Fibroblast of gingiva (primary cell): ENCODE results near the gene COX4I1.
"Not testable (repeated sequence)": the region's sequence is repeated elsewhere in the genome, so short reads cannot be mapped to it uniquely, and the experiment has no call there.

Source experiments
- DNase-seq: peaks from one replicate; pipeline ENCODE4 v3.0.0-alpha.2; 2011; ENCODE audit warnings: low read depth

The COX4I1 gene

DNA sequence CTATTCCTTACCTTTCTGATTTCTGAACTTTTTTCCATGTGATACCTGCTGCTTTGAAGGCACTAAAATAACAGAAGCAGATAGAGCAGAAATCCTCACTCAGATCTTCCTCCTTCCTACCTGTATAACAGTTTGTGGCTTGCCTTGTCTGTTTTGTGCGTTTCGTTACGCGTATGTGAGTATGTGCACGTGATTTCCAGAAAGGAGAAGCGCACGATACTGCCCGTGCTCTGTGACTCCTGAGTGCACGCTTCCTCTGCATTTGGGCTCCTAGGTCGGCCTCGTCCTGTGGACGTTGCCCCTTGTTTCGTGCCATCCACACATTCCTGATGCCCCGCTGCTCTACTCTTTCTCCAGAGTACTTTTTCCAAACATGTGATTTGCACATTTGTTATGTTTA lies 4.1 kb downstream of the COX4I1 start:
- DNase-seq, result no peak

DNA sequence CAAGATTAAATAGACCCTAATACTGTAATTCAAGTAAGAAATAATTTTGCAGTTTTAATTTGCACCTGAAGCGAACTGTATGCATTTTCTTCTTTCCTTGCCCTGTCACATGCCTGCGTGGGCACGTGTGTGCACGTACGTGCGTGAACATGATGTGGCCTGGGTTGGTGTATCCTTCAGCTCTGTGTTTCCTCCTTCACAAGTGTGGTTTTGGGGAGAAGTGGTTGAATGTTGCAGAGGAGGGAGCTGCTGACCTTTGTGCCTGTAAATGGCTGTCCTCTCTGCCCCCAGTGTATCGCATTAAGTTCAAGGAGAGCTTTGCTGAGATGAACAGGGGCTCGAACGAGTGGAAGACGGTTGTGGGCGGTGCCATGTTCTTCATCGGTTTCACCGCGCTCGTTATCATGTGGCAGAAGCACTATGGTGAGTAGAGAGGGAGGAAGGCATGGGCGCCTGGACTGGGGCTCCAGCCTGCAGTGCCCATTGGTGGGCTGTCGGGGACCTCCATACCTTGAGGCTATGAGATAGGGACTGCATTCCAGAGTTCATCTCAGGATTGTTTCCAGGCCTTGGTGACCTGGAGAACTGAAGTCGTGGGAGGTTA lies 6.0 kb downstream of the COX4I1 start:
- DNase-seq, result no peak

GRCh38 chr16:85806539-85806938 lies 7.0 kb downstream of the COX4I1 start:
- no peak for DNase-seq

GRCh38 chr16:85807340-85807739 lies 7.8 kb downstream of the COX4I1 start:
- DNase-seq, result not testable (repeated sequence)

DNA sequence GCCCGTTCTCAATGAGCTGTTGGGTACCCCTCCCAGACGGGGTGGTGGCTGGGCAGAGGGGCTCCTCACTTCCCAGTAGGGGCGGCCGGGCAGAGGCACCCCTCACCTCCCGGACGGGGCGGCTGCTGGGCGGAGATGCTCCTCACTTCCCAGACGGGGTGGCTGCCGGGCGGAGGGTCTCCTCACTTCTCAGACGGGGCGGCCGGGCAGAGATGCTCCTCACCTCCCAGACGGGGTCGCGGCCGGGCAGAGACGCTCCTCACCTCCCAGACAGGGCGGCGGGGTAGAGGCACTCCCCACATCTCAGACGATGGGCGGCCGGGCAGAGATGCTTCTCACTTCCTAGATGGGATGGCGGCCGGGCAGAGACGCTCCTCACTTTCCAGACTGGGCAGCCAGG lies 8.6 kb downstream of the COX4I1 start:
- not testable (repeated sequence) for DNase-seq

DNA sequence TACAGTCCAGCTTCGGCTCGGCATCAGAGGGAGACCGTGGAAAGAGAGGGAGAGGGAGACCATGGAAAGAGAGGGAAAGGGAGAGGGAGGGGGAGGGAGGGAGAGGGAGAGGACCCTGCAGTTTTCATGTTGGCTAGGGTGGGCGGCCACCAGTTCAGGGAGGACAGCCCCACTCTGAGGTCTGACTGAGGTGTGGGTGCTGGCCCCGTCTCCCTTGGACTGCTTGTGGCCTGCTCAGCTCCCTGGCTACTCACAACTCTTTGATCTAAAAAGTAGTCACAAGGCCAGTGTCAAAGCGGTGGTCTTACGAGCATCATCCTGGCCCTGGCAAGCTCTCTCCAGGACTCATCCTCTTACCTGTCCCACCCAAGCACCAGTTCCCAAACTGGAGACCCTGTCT lies 9.4 kb downstream of the COX4I1 start:
- no peak for DNase-seq

DNA sequence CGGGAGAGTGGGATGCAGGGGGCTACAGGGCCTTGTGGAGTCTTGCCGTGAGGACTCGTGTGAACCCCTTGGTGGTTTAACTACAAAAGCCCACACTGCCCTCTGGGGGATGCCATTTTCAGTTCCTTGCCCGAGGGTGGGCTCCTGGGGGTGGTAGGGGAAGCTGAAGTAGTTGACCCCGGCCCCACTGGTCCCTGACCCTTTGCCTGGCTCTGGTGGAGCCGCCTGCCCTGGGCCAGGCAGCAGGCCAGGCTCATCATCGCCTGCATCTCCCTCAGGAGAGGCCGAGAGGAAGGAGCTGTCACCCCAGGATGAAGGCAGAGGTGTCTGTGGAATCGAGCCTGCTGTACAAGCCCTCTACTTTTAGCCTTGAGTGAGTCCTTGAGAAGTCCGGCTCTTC lies 10.2 kb downstream of the COX4I1 start:
- no peak for DNase-seq

GRCh38 chr16:85810097-85810741 lies 10.7 kb downstream of the COX4I1 start:
- no peak for DNase-seq

- no peak for DNase-seq
Measured at GRCh38 chr16:85810742-85811115, 11.2 kb downstream of the COX4I1 start.

- DNase-seq, result no peak
Measured at GRCh38 chr16:85812031-85812807, 12.7 kb downstream of the COX4I1 start.

- no peak for DNase-seq
Measured at GRCh38 chr16:85812811-85813700, 13.6 kb downstream of the COX4I1 start.

- DNase-seq, result no peak
Measured at GRCh38 chr16:85816159-85816558, 16.7 kb downstream of the COX4I1 start.

- DNase-seq, result not testable (repeated sequence)
Measured at GRCh38 chr16:85817195-85817594, 17.7 kb downstream of the COX4I1 start.

- DNase-seq, result peak; percentile 61
Measured at GRCh38 chr16:85819245-85819644, 19.8 kb downstream of the COX4I1 start.

GRCh38 chr16:85819771-85820170 lies 20.3 kb downstream of the COX4I1 start:
- DNase-seq, result peak; percentile 10

DNA sequence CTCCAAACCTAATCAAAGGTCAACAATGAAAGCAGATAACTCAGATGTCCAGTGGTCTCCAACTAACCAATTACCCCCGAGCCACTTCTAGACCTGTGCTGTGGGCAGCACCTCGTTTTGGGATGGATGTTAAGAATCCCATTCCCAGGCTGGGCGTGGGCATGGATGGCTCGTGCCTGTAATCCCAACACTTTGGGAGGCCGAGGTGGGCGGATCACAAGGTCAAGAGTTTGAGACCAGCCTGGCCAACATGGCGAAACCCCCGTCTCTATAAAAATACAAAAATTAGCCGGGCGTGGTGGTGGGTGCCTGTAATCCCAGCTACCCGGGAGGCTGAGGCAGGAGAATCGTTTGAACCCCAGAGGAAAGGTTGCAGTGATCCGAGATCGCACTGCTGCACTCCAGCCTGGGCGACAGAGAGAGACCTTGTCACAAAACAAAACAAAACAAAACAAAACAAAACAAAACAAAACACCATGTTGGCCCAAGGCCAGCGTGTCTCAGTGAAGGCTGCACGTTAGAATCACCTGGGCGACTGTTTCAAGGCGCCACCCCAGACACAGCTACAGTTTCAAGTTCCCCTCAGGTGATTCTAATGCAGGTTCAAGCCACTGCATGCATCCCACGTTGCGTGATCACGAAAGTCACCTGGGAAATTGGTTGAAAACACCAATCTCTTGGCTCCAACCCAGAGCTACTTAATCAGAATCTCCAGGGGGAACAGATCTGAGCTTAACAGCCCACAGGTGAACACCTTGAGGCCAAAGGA lies 21.3 kb downstream of the COX4I1 start:
- DNase-seq, result no peak

DNA sequence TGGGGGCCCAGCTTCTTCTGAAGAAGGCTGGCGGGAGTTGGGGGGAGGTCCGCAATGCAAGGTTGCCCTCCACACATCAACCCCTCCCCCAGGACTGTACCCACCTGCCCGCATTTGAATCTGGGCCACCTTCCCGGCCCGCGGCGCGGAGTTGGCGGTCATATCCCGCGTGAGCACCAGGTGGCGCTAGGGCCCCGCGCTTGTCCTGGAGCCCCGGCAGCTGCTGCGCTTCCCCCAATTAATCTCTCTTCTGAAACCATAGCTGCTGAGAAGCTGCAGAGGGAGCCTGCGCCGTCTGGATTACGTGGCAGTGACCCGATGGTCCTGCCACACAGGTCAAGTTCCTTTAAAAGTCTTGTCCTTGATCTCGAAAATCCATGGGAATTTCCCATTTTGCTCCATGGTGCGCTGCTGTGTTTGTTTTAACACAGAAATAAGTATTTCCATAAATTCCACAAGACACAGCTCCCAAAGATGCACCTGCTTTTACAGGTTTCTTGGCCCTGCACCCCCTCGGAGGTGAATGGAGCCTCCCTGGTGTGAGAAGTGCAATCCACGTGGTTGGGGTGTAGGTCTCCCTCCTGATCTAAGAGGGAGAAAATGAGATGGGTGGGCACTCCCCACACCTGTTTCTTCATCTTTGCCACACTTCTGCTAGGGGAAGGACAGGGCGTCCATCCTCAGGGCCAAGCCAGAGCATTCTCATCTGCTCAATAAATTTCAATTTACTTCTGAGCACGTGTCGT lies 22.1 kb downstream of the COX4I1 start:
- peak; percentile 61 for DNase-seq

- no peak for DNase-seq
Measured at GRCh38 chr16:85822145-85822544, 22.6 kb downstream of the COX4I1 start.

- DNase-seq, result no peak
Measured at GRCh38 chr16:85823328-85823920, 23.9 kb downstream of the COX4I1 start.
